MCF 10A (cell line): ENCODE data around the gene SH2D4B. TPM values are rescaled to one million over a fixed set of nuclear protein-coding genes. Genes with fewer than 3 reads are reported as not detected.

Source experiments
- BruUV-seq: library from RNA; stranded (reverse); fragments of 400-500 nt; replicated peaks from 2 replicates; lab custom pipeline; 2021; lab: Mats Ljungman, UMichigan
- CTCF ChIA-PET: fragments of 300-600 bp; sonication (Branson Sonifier 250); formaldehyde crosslinking; extraction: SDS; loops from one replicate; lab custom pipeline; 2021; ENCODE audit warnings: antibody characterized with exemption, inconsistent platforms; lab: Yijun Ruan, JAX
- POLR2A ChIA-PET: fragments of 300-600, 350-650 bp; sonication (Branson Sonifier 250); formaldehyde crosslinking; extraction: SDS; loops from one replicate; lab custom pipeline; 2020; ENCODE audit warnings: antibody characterized with exemption, inconsistent platforms; lab: Yijun Ruan, JAX
- DNase-seq: peaks from one replicate; pipeline ENCODE4 v3.0.0-alpha.2; 2018; ENCODE audit not compliant: unreplicated experiment
- H3K27ac Mint-ChIP-seq: one replicate; pipeline ENCODE4 v1.8.0; 2022; ENCODE audit warnings: mild to moderate bottlenecking, low read depth, mixed read lengths; ENCODE audit not compliant: unreplicated experiment
- H3K27me3 Mint-ChIP-seq: one replicate; pipeline ENCODE4 v1.8.0; 2022; ENCODE audit warnings: mixed read lengths; ENCODE audit not compliant: insufficient read depth, unreplicated experiment
- H3K36me3 Mint-ChIP-seq: one replicate; pipeline ENCODE4 v1.8.0; 2022; ENCODE audit warnings: mild to moderate bottlenecking, moderate library complexity, mixed read lengths; ENCODE audit not compliant: insufficient read depth, unreplicated experiment
- H3K4me1 Mint-ChIP-seq: one replicate; pipeline ENCODE4 v1.8.0; 2022; ENCODE audit warnings: mixed read lengths; ENCODE audit not compliant: insufficient read depth, unreplicated experiment
- H3K4me3 Mint-ChIP-seq: one replicate; pipeline ENCODE4 v1.8.0; 2022; ENCODE audit warnings: mild to moderate bottlenecking, moderate library complexity, mixed read lengths; ENCODE audit not compliant: unreplicated experiment
- H3K9me3 Mint-ChIP-seq: one replicate; pipeline ENCODE4 v1.8.0; 2022; ENCODE audit warnings: mixed read lengths; ENCODE audit not compliant: unreplicated experiment
- CTCF ChIP-seq: fragments of 200-600 bp; IDR thresholded peaks from one replicate; pipeline ENCODE4 v1.8.0; 2022; ENCODE audit warnings: antibody characterized with exemption, mild to moderate bottlenecking; ENCODE audit not compliant: unreplicated experiment
- intact Hi-C: fragments of 100-400 bp; cut with micrococcal nuclease; formaldehyde crosslinking; loops from 2 replicates; pipeline ENCODE4 v1.14.1; 2022
- total RNA-seq: library from RNA; stranded (reverse); gene quantifications from 2 replicates; pipeline ENCODE4 v1.2.3, GENCODE V29; 2022

SH2D4B gene
- total RNA-seq, 1 experiment from 2014 or later: not detected

DNA sequence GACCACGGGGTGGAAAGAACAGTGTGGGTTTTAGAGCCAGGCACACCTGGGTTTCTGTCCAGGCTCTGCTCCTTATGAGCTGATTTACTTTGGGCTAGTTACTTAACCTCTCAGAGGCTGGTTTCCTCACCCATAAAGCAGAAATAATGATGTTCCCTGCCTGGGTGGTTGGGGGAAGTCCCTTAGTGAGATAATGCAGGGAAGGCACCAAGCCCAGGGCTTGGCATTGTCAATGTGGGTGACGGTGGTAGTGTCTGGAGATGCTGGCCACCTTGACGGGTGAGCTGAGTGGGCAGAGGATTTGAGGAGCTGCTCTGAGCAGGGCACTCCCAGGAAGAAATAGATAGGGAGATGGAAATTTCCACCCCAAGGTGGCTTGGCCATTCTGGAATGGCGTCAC lies 65.2 kb downstream of the SH2D4B start:
- no peak for DNase-seq
- Mint-ChIP-seq H3K27ac (peak overlapping the region; percentile 17), H3K4me3 (no peak overlapping the region), H3K9me3 (no peaks in the 10 kb centered on the region), H3K4me1 (no peaks in the 10 kb centered on the region), H3K27me3 (no peaks in the 10 kb centered on the region), H3K36me3 (no peaks in the 10 kb centered on the region)
- ChIA-PET CTCF (interaction anchor here (0.7 to 1.1 kb wide), 4 partner anchors 9 to 416 kb away, joined by 3 to 11 read pairs (median 4); no protein-coding TSS in a partner anchor), POLR2A (no interaction called here)
- intact Hi-C loops: no loop called here
- no peak for TF ChIP-seq CTCF
- no TSS peak for BruUV-seq

DNA sequence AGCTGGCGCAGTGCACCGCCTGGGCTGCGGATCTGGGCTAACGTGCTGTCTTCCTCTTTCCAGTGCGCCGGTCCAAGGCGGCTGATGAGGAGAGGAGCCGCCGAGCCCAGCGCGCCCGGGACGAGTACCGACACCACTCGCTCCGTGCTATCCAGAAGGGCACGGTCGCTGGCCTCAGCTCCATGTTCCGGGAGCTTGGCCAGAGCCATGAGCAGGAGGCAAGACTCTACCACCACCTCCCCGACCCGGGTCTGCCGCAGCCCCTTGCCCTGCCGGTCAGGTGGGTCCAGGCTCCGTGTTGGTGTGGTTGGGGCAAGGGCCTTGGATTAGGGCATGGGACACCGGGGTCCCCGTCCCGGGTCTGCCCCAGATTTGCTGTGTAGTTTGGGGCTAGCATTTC lies 65.8 kb downstream of the SH2D4B start:
- intact Hi-C loops: no loop called here
- Mint-ChIP-seq H3K27ac (no peak overlapping the region), H3K36me3 (no peaks in the 10 kb centered on the region), H3K4me3 (no peak overlapping the region), H3K9me3 (no peaks in the 10 kb centered on the region), H3K27me3 (no peaks in the 10 kb centered on the region), H3K4me1 (no peaks in the 10 kb centered on the region)
- CTCF ChIA-PET: interaction anchor here (1.1 kb wide), 1 partner anchor 59 kb away, joined by 11 read pairs; no protein-coding TSS in a partner anchor
- TF ChIP-seq CTCF: no peak
- no TSS peak for BruUV-seq
- DNase-seq: no peak
- POLR2A ChIA-PET: interaction anchor here (0.6 kb wide), 1 partner anchor 67 kb away, joined by 4 read pairs; no protein-coding TSS in a partner anchor

DNA sequence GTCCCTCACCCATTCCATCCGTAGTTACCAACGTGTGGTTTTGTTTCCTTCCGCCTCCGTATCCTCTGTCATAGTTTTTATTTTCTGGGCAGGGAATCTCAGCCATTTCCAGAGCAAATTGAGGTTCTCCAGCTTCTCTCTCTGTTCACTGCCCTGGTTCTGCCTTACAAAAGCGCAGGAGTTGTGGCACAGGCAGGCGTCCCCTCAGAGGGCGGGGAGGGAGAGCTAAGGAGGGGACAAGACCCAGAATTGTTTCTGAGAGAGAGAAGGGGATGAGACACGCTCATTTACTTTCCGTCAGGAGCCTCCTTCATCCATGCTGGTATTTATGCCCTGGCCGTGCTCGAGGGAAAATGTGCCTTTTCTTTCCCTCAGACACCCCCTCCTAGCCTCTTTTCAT lies 71.0 kb downstream of the SH2D4B start:
- Mint-ChIP-seq H3K27me3 (no peaks in the 10 kb centered on the region), H3K9me3 (no peaks in the 10 kb centered on the region), H3K4me1 (no peaks in the 10 kb centered on the region), H3K36me3 (no peaks in the 10 kb centered on the region), H3K4me3 (no peak overlapping the region), H3K27ac (no peak overlapping the region)
- DNase-seq: no peak
- intact Hi-C loops: no loop called here
- BruUV-seq: no TSS peak
- CTCF ChIA-PET: interaction anchor here (1.4 to 3.8 kb wide), 2 partner anchors 11 to 54 kb away, joined by 3 to 23 read pairs; no protein-coding TSS in a partner anchor
- POLR2A ChIA-PET: no interaction called here
- no peak for TF ChIP-seq CTCF

DNA sequence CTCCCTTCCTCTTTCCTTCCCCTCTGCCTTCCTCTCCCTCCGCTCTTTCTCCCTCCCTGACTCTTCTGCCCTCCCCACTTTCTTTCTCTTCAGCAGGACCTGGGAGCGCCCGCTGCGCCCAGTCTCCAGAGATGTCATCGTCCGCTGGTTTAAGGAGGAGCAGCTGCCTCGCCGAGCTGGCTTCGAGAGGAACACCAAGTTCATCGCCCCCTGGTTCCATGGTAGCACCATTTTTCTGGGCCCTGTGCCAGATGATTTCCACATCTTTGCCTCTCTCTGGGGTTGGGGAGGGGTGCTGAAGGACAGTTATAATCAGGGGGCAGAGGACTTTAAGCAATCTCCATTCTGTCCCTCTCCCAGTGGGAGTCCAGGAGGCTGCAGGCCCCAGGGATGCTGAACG lies 71.6 kb downstream of the SH2D4B start:
- H3K9me3 Mint-ChIP-seq: no peaks in the 10 kb centered on the region
- TF ChIP-seq CTCF: no peak
- CTCF ChIA-PET: interaction anchor here (1.7 to 3.8 kb wide), 2 partner anchors 12 to 52 kb away, joined by 4 to 23 read pairs; no protein-coding TSS in a partner anchor
- no peaks in the 10 kb centered on the region for H3K4me1 Mint-ChIP-seq
- H3K27me3 Mint-ChIP-seq: no peaks in the 10 kb centered on the region
- no peaks in the 10 kb centered on the region for H3K36me3 Mint-ChIP-seq
- no peak overlapping the region for H3K4me3 Mint-ChIP-seq
- intact Hi-C loops: no loop called here
- no peak overlapping the region for H3K27ac Mint-ChIP-seq
- DNase-seq: peak; percentile 24
- POLR2A ChIA-PET: no interaction called here
- BruUV-seq: no TSS peak
